Activated B cell treated with CpG ODN at 0.5 μM for 24 hours (primary cell): ENCODE results near the gene TCF12. TPM values are rescaled to one million over a fixed set of nuclear protein-coding genes. Genes with fewer than 3 reads are reported as not detected.

ENCODE experiments used
- ATAC-seq: fragments of 200-7000 bp; cut with Tn5 transposase; one replicate; pipeline ENCODE4 v1.10.0; 2021; ENCODE audit warnings: low read depth, mild to moderate bottlenecking, moderate library complexity
- CTCF ChIA-PET: fragments of 350-600 bp; sonication (Branson Sonifier 250); formaldehyde crosslinking; loops from one replicate; lab custom pipeline; 2021; ENCODE audit warnings: antibody characterized with exemption; lab: Charles Lee
- POLR2A ChIA-PET: fragments of 350-600 bp; sonication (Branson Sonifier 250); formaldehyde crosslinking; loops from one replicate; lab custom pipeline; 2021; ENCODE audit warnings: antibody characterized with exemption; lab: Charles Lee
- DNase-seq: peaks from one replicate; pipeline ENCODE4 v3.0.0; 2022
- H3K27ac Mint-ChIP-seq: one replicate; pipeline ENCODE4 v1.8.0; 2020; ENCODE audit warnings: mixed read lengths
- H3K27me3 Mint-ChIP-seq: one replicate; pipeline ENCODE4 v1.8.0; 2021; ENCODE audit warnings: mixed read lengths
- H3K36me3 Mint-ChIP-seq: one replicate; pipeline ENCODE4 v1.8.0; 2021; ENCODE audit warnings: low read depth, mixed read lengths
- H3K4me1 Mint-ChIP-seq: one replicate; pipeline ENCODE4 v1.8.0; 2021; ENCODE audit warnings: mixed read lengths
- H3K4me3 Mint-ChIP-seq: one replicate; pipeline ENCODE4 v1.8.0; 2020; ENCODE audit warnings: mild to moderate bottlenecking, mixed read lengths
- H3K9me3 Mint-ChIP-seq: one replicate; pipeline ENCODE4 v1.8.0; 2020; ENCODE audit warnings: mixed read lengths
- intact Hi-C: fragments of 100-400 bp; cut with micrococcal nuclease; formaldehyde crosslinking; loops from one replicate; pipeline ENCODE4 v1.15.1; 2024
- total RNA-seq: library from RNA; stranded (reverse); gene quantifications from 2 replicates; pipeline ENCODE4 v1.2.3, GENCODE V29; 2022
- TF ChIP-seq, protein P1 (sequence below): fragments of 200-600 bp; IDR thresholded peaks from one replicate; pipeline ENCODE4 v1.8.0; 2022; ENCODE audit warnings: antibody characterized with exemption, mild to moderate bottlenecking

Gene TCF12
- total RNA-seq, 1 donor from 2014 or later, result 119 TPM

DNA sequence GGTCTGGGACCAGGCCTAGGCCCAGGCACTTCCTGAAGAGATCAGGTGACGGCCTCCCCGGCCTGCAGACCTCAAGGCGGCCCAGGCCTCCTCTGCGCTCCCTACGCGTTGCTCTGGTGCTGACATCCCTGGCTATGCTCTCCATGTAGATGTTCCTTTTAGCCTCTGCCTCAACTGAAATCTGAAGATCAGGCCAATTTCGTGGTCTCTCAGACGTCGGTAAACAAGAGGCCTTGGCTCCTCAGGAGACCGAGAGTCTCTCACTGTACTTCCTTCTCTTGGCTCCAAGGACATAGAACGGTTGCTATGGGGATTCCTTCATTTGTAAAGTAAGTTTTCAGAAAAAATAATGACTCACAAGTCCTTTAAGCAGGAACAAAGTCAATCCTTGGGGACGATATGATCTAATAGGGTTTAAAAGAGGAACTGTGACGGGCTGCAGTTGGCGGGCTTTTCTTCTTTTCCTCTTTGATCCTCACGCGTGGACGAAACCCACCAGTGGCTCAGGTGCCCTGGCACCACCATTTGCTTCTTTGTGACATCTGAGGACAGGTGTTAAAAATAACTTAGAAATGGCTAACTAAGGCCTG lies 402.3 kb downstream of the TCF12 start:
- Mint-ChIP-seq H3K27ac (peak overlapping the region; percentile 6), H3K4me3 (no peak overlapping the region), H3K4me1 (peaks cover 15% of the 10 kb centered on the region), H3K27me3 (no peaks in the 10 kb centered on the region), H3K36me3 (no peaks in the 10 kb centered on the region), H3K9me3 (no peaks in the 10 kb centered on the region)
- CTCF ChIA-PET, result no interaction called here
- DNase-seq (no peak), ATAC-seq (peak; percentile 56)
- TF ChIP-seq, protein P1, sequence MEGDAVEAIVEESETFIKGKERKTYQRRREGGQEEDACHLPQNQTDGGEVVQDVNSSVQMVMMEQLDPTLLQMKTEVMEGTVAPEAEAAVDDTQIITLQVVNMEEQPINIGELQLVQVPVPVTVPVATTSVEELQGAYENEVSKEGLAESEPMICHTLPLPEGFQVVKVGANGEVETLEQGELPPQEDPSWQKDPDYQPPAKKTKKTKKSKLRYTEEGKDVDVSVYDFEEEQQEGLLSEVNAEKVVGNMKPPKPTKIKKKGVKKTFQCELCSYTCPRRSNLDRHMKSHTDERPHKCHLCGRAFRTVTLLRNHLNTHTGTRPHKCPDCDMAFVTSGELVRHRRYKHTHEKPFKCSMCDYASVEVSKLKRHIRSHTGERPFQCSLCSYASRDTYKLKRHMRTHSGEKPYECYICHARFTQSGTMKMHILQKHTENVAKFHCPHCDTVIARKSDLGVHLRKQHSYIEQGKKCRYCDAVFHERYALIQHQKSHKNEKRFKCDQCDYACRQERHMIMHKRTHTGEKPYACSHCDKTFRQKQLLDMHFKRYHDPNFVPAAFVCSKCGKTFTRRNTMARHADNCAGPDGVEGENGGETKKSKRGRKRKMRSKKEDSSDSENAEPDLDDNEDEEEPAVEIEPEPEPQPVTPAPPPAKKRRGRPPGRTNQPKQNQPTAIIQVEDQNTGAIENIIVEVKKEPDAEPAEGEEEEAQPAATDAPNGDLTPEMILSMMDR, result no peak
- POLR2A ChIA-PET, result no interaction called here
- intact Hi-C loops, result no loop called here

DNA sequence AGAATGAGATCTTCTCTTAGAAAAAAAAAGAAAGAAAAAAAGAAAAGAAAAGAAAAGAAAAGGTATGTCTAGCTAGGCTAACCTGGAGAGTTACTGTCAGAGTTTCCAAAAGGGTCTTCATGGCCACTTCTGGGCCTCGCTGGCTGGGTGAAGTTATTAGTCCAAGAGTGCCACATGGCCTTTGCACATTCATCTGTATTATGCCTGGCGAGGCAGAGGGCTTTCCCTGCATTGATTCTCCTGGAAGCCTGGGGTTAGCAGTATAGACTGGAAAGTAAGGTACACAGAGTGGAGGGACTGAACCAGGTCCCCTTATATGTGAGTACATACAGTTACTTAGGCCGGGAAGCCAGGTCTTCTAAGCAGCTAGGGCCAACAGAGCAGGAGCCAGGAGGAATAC lies 403.0 kb downstream of the TCF12 start:
- intact Hi-C loops, result no loop called here
- DNase-seq, result no peak
- H3K4me1 Mint-ChIP-seq, result peaks cover 15% of the 10 kb centered on the region
- H3K27me3 Mint-ChIP-seq, result no peaks in the 10 kb centered on the region
- no peak overlapping the region for H3K4me3 Mint-ChIP-seq
- no peaks in the 10 kb centered on the region for H3K9me3 Mint-ChIP-seq
- ChIA-PET POLR2A (no interaction called here), CTCF (interaction anchor here (1.1 kb wide), 1 partner anchor 15 kb away, joined by 4 read pairs; no protein-coding TSS in a partner anchor)
- ATAC-seq, result no peak
- H3K36me3 Mint-ChIP-seq, result no peaks in the 10 kb centered on the region
- TF ChIP-seq, protein P1, result no peak
- H3K27ac Mint-ChIP-seq, result no peak overlapping the region

DNA sequence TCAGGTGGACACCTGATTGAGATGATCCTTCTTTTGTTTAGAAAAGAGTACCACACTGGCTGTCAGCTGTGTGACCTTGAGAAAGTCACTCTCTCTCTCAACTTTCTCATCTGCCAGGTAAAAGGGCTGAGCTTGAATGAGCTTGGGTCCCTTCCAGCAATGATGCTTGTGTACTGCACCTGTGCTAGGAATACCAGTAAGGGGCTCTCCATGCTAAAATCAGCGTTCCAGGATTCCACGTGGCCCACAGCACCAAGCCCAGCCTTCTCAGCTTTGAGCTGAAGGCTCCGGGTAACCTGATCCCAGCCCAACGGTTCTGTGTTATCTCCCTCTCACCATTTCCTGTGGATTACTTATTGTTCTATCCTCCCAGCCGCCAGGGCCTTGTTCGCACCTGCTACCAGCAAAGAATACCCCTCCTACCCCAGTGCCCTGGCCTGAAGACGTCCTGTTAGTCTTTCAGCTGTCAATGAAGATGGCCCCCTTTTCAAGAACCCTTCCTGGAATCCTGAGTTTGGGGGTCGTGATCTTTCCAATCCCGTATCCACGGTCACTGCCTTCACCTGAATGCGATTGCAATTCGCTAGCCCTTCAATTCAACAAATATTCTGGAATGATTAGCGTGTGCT lies 403.6 kb downstream of the TCF12 start:
- Mint-ChIP-seq H3K9me3 (no peaks in the 10 kb centered on the region), H3K27me3 (no peaks in the 10 kb centered on the region), H3K4me3 (no peak overlapping the region), H3K27ac (no peak overlapping the region), H3K36me3 (no peaks in the 10 kb centered on the region), H3K4me1 (peaks cover 15% of the 10 kb centered on the region)
- TF ChIP-seq, protein P1, result no peak
- CTCF ChIA-PET, result interaction anchor here (1.1 kb wide), 1 partner anchor 16 kb away, joined by 4 read pairs; no protein-coding TSS in a partner anchor
- POLR2A ChIA-PET, result no interaction called here
- DNase-seq (no peak), ATAC-seq (no peak)
- intact Hi-C loops, result no loop called here

DNA sequence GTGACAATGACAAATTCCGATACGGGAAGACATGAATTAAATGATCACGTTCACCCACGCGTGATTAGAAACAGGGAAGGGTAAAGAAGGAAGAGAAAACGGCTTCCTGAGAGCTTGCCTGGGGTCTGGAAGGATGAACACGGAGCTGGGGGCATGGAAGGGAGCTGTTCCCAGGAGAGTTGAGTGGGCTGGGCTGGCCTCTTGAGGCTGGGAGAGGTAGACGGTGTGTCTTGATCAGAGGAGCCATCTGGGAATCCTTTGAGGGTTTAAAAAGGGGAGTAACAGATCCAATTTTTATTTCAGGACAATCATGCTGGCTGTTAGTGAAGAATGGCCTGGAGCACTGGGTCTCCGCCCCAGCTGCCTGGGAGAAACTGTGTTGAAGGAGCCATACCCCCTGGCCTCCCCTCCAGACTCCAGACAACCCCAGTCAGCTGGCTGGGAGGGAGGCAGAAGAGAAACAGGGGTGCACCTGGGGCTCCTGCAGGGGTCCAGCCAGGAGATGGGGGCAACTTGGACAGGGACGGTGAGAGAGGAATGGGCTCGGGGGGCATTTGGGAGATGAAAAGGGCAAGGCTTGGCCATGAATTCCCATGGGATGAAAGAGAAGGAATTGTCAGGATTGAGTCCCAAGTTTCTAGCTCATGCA lies 404.3 kb downstream of the TCF12 start:
- Mint-ChIP-seq H3K4me3 (no peak overlapping the region), H3K27me3 (no peaks in the 10 kb centered on the region), H3K27ac (no peak overlapping the region), H3K9me3 (no peaks in the 10 kb centered on the region), H3K36me3 (no peaks in the 10 kb centered on the region), H3K4me1 (peaks cover 15% of the 10 kb centered on the region)
- ATAC-seq (no peak), DNase-seq (no peak)
- TF ChIP-seq, protein P1, result no peak
- POLR2A ChIA-PET, result no interaction called here
- CTCF ChIA-PET, result no interaction called here
- intact Hi-C loops, result no loop called here

DNA sequence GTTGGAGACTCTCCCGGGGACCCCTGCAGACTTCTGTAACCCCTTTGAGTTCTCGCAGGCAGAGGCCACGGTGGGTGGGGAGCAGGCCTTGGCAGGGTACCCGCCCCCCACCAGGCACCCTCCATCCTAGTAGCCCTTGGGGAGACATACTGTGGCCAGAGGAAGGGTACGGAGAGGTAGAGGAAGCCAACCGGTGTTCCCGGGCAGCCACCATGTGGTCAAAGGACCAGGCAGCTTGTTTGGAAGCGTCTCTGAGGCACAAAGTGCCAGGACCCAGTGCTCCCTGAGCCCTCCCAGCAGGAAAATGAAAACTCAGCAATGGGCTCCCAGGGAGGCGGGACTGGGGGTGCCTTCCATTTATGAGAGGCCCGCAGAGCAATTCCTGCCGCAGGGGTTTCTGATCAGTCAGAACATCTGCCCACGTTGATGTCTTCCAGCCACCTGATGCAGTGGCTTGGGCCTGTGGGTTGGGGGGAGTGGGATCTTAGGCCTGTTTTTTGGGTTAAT lies 404.9 kb downstream of the TCF12 start:
- no peak for DNase-seq
- ChIA-PET CTCF (no interaction called here), POLR2A (no interaction called here)
- no peak for ATAC-seq
- Mint-ChIP-seq H3K27me3 (no peaks in the 10 kb centered on the region), H3K4me1 (peaks cover 15% of the 10 kb centered on the region), H3K36me3 (no peaks in the 10 kb centered on the region), H3K27ac (no peak overlapping the region), H3K4me3 (no peak overlapping the region), H3K9me3 (no peaks in the 10 kb centered on the region)
- TF ChIP-seq, protein P1, result no peak
- intact Hi-C loops, result no loop called here
